ENCODE results near the gene PIGU.
"Not testable (repeated sequence)": the region's sequence is repeated elsewhere in the genome, so short reads cannot be mapped to it uniquely, and the experiment has no call there.

Gene PIGU

DNA sequence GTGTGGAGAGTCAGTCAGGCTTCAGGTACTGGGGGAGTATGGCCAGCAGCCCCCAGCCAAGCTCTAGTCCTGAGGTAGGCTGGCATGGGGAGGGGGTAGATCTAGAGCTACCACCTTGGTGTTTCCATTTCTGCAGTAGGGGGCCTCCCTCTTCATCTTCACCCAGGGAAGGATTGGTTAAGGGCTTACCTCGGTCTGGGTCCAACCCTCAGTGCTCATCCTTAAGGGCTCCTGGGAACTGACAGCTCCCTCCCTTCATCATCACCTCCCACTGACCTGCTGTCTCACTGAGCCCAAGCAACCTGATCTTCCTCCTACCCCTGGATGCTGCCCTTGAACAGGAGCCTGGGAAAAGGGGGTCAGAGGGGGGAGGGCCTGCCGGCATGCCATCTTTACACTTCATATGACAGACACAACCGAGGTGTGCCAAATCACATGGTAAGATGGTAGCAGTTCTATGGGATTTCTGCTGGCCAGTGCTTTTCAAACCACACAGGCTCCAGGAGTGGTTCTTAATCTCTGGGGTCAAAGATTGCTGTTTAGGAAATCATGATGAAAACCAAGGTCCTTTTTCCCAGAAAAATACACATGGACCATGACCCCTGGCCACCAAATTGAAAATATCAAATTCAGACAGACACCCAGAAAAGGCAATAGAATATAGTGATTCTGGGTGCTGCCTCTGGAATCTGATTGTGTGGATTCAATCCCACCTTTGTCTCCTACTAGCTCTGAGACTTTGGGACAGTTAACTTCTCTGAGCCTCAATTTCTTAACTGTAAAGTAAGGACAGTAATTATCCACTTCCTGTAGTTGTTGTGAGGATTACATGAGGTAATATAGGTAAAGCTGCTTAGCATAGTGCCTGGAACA is 30.3 kb upstream of the PIGU start:
- no peak for DNase-seq

- DNase-seq: no peak
Observed at GRCh38 chr20:34706302-34706875, 29.5 kb upstream of the PIGU start.

DNA sequence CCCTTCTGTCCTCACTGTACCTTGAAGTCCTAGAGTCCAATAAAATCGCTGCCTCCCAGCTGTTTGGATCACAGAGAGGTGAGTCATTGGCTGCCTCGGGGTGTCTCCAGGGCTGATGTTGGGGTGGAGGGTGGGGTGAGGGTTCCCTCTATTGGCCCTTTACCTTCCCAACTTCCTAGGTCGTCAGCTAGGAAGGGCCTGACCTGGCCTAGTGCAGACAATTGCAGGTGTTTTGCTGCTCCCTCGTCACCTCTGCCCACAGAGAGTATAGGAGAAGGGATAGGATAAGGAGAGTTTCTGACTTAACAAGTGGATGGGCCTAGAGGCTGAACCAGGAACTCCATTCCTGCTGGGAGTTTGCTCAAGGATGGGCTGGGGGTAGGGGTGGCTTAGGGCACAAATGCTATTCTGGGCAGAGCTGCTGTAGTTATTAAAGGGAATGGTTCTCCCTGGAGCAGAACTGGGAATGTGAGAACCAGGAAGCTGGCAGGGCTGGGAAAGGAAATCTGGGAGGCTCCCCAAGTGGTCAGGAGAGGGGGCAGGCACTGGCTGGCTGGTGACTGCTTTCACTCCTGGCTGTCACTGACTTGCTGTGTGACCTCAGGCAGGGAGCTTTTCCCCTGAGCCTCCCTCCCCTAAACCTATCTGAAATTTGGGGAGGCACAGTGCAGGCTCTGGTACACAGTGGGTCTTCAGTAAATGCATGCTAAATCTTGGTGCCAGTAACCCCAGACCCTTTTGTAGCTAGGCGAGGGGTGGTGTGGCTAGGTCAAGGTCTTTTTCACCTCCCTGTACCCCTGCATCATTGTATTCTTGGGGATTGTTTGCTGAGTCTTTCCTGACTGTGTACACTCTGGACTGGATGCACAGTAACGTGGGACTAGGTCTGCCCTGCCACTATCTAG is 28.8 kb upstream of the PIGU start:
- DNase-seq: no peak

DNA sequence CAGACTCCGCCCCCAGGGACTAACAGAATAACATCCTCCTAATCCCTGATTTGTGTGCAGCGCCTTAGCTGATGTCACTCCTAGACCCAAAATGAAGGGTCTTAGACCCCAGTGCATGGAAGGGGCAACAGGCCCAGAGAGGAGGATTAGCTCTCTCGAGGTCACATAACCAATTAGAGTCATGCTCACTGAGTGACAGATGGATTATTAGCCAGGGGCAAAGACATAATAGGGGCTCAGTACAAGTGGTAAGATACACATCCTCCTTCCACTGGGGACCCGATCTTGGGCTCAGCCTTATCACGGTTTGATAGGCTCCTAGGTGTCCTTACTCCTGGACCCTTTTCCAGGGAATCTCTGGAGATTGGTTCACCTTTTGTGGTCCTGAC is 28.1 kb upstream of the PIGU start:
- no peak for DNase-seq

GRCh38 chr20:34704177-34705007 is 27.5 kb upstream of the PIGU start, which contains the start of gene TP53INP2:
Gene TP53INP2, plus strand, starts transcription at chr20:34704344. Its CDS starts 4,396 bp downstream, at chr20:34708740.
- peak; percentile 53 to 82 for DNase-seq

DNA sequence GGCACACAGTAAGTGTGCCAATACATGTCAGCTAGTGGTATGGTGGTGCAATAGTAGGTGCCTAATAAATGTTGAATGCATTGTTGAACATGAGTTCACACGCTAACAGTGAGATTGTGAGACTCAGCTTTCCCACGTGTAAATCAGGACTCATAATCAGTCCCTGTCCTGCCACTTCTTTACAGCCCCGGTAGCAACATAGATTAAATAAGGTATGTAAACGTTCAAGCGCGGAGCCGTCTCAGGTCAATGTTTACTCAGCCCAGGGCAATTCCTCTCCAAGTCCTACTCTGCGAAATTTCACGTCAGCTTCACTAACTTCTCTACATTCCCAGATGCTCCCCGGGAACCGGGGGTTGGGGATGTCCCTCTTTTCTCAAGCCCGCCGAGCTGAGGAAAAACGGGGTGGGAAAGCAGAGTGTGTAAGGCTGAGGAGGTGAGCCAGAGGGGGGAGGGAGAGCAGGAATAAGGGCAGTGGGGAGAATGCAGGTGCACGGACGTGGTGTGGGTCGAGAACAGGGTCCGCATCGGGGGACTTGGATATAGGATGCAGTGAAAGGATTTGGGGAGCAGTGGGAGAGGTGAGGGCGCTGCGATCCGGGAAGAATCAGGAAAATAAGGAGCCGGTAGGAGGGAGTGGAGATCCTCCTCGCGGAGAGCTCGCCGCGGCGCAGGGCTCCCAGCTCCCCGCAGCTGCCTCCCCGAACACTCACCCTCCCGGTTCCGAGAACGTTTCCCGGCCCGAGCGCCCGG is 26.7 kb upstream of the PIGU start:
- DNase-seq: no peak

- DNase-seq: no peak
Observed at GRCh38 chr20:34703061-34703423, 26.1 kb upstream of the PIGU start.

DNA sequence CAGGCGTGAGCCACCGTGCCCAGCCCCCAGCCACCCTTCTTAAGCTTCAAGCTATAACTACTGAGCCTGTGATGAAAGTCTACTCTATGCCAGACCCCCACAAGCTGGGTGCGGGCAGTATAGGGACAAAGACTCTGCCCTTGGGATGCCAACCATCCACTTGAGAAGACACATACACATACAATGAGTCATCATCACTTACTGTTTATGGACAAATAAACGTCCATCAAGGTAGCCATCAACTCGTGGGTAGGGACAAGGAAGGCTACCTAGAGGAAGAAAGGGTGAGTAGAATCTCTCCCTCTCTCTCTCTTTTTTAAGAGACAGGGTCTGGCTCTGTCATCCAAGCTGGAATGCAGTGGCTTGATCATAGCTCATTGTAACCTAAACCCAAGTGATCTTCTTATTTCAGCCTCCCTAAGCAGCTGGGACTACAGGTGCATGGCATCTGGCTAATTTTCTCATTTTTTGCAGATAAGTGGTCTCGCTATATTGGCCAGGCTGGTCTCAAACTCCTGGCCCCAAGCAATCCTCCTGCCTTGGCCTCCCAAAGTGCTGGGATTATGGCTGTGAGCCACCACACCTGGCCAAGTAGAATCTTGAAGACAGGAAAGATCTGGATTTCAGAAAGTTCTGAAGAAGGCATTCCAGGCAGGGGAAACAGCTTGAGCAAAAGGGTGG is 24.7 kb upstream of the PIGU start:
- DNase-seq: no peak

GRCh38 chr20:34693414-34693813 is 16.5 kb upstream of the PIGU start:
- DNase-seq: no peak

GRCh38 chr20:34691838-34692237 is 14.9 kb upstream of the PIGU start:
- no peak for DNase-seq

DNA sequence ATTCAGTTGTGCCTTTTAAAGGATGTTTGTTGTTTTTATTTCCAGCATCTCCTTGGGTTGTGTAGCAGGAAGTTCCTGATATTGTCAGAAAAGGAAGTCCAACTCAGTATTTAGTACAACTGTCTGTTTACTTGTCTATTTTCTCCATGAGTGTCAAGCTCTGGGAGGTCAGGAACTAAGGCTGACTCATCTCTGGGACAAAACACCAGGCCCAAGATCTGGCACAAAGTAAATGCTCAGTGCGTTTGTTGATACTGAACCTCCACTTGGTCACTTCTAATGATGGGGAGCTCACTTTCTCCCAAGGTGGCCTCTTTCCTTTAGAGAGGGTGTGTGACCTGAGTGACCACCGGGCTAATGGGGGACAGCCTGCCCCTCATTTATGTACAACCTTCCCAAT is 12.6 kb upstream of the PIGU start:
- DNase-seq: no peak

DNA sequence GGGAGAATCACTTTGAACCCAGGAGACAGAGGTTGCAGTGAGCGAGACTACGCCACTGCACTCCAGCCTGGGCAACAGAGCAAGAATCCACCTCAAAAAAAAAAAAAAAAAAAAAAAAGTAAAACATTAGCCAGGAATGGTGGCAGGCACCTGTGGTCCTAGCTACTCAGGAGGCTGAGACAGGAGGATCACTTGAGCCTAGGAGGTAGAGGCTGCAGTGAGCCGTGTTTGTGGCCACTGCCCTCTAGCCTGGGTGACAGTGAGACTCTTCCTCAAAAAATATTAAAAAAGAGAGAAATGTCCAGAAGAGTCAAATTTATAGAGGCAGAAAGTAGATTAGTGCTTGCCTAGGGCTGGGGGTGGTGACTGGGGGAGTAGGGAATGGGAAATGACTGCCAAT is 6.8 kb upstream of the PIGU start:
- no peak for DNase-seq

GRCh38 chr20:34680586-34681175 is 3.8 kb upstream of the PIGU start:
- DNase-seq: no peak

DNA sequence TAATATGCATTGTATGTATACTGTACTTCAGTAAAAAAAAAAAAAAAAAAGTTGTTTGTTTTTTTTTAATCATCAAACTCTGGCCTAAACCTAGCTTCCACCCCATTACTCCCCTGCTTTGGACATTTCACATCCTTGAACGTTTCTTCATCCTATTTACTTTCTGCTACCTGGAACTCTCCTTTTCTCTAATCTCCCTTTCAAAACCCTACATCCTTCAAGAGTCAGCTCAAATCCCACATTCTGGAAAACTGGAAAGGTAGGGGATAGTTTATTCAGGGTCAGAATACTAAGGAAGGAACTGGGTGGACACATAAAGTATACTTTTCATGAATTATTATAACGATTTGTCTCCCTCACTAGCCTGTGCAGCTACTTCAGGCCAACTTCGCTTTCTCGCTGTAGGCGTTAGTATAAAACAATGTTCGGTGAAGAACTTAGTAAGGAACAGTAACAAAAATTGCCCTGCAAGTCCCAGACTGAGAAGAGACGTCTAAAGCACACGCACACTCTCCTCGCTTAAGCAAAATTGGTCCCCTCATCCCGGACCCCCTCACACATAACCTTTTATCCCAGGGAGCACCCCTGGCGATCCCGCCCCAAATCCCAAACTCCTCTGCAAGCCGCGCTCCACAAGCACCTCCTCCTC is 775 bp downstream of the PIGU start:
- no peak for DNase-seq

DNA sequence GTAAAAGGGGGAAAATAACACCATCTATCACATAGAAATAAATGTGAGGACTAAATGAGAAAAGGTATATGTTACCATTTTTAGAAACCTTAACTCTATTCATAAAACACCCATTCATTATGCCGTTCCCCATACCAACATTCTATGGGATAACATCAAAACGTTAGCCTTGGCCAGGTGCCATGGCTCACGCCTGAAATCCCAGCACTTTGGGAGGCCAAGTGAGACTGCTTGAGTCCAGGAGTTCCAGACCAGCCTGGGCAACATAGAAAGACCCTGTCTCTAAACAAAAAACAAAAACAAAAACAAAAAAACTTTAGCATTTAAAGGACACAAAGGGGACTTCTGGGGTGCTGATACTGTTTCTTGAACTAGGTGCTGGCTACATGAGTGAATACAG is 1.3 kb downstream of the PIGU start:
- no peak for DNase-seq

DNA sequence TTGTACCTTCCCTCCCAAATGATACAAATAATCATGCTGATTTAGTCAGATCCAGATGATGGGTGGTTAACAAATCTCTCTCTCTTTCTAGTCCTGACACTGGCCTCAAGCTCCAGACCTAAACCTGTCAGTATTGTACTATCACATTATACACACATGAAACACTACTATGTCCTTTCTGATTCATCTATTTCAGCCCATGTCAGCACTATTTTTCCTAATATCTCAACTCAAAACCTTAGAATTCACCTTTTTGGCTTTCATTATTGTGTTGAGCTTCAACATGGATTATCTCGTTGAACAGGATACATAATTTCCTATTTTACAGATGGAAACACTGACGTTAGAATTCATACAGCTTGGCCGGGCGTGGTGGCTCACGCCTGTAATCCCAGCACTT is 3.5 kb downstream of the PIGU start:
- DNase-seq: no peak

GRCh38 chr20:34669094-34669493 is 7.8 kb downstream of the PIGU start:
- no peak for DNase-seq

GRCh38 chr20:34664751-34665150 is 12.1 kb downstream of the PIGU start:
- not testable (repeated sequence) for DNase-seq

- DNase-seq: no peak
Observed at GRCh38 chr20:34663213-34663943, 13.5 kb downstream of the PIGU start.

DNA sequence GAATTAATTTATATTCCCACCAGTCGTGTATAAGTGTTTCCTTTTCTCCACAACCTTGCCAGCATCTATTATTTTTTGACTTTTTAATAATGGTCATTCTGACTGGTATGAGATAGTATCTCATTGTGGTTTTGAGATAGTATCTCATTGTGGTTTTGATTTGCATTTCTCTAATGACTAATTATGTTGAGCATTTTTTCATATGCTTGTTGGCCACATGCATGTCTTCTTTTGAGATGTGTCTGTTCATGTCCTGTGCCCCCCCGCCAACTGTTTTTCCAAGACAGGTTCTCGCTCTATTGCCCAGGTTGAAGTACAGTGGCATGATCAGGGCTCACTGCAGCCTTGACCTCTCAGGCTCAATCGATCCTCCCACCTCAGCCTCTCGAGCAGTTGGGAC is 15.1 kb downstream of the PIGU start:
- DNase-seq: not testable (repeated sequence)
